Stomach (tissue), 4 donors: ENCODE data around the gene EYA2.

ENCODE experiments used
- POLR2AphosphoS5 ChIP-seq, 3 donors: sonication (generic); formaldehyde crosslinking; IDR thresholded peaks; one replicate each; pipeline ENCODE4 v1.6.1; 2016; ENCODE audit warnings: antibody characterized with exemption in 3 of 3
- TF ChIP-seq, protein P1 (sequence below), 7 experiments: fragments of 450-650 bp in 4 of 7; fragments of 200-600 bp in 3 of 7; sonication (generic) in 3 of 7; IDR thresholded peaks; one replicate each; pipeline ENCODE4 v1.5.1; 2016 to 2019; ENCODE audit warnings: antibody characterized with exemption in 7 of 7, control low read depth in 2 of 7, mild to moderate bottlenecking in 1 of 7

DNA sequence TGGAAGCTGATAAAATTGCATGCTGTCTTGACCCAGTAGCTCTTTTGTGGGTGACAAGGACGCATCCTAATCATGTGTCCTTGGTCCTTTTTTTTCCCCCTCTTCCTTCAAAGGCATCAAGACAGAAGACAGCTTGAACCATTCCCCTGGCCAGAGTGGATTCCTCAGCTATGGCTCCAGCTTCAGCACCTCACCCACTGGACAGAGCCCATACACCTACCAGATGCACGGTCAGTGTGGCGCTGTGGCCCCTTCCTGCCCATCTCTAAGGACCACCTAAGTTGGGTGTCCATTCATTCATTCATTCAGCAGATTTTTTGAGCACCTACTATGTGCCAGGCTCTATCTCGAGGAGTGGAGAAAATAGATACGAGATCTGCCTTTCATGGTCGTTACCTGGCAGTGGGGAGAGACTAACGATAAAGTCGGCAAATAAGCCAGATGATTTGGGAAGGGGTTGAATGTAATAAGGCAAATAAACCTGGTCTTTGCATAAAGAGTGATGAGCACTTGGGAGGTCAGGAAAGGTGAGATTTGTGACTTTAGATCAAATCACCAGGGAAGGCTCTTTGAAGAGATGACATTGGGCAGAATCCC, 121.5 kb downstream of the EYA2 start:
- TF ChIP-seq, protein P1, sequence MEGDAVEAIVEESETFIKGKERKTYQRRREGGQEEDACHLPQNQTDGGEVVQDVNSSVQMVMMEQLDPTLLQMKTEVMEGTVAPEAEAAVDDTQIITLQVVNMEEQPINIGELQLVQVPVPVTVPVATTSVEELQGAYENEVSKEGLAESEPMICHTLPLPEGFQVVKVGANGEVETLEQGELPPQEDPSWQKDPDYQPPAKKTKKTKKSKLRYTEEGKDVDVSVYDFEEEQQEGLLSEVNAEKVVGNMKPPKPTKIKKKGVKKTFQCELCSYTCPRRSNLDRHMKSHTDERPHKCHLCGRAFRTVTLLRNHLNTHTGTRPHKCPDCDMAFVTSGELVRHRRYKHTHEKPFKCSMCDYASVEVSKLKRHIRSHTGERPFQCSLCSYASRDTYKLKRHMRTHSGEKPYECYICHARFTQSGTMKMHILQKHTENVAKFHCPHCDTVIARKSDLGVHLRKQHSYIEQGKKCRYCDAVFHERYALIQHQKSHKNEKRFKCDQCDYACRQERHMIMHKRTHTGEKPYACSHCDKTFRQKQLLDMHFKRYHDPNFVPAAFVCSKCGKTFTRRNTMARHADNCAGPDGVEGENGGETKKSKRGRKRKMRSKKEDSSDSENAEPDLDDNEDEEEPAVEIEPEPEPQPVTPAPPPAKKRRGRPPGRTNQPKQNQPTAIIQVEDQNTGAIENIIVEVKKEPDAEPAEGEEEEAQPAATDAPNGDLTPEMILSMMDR (IDR thresholded peaks at IDR 0.05), result no peak
- no peak for TF ChIP-seq POLR2AphosphoS5 (IDR thresholded peaks at IDR 0.05)
